OCI-LY1 (cell line): ENCODE measurements around the gene SULF2.

Source experiments
- EZH2 ChIP-seq: fragments of 200-600 bp; sonication (generic), shearing (Covaris generic); IDR thresholded peaks from 2 replicates; pipeline ENCODE4 v1.8.0; 2017; ENCODE audit warnings: borderline replicate concordance, mixed run types, mild to moderate bottlenecking, antibody characterized with exemption, low read length, moderate library complexity, mixed read lengths
- TF ChIP-seq, protein P1 (sequence below): fragments of 200-600 bp; sonication (generic), shearing (Covaris generic); IDR thresholded peaks from 2 replicates; pipeline ENCODE4 v1.5.1; 2017; ENCODE audit warnings: mild to moderate bottlenecking, antibody characterized with exemption, low read length, moderate library complexity, mixed read lengths

- TF ChIP-seq, protein P1, sequence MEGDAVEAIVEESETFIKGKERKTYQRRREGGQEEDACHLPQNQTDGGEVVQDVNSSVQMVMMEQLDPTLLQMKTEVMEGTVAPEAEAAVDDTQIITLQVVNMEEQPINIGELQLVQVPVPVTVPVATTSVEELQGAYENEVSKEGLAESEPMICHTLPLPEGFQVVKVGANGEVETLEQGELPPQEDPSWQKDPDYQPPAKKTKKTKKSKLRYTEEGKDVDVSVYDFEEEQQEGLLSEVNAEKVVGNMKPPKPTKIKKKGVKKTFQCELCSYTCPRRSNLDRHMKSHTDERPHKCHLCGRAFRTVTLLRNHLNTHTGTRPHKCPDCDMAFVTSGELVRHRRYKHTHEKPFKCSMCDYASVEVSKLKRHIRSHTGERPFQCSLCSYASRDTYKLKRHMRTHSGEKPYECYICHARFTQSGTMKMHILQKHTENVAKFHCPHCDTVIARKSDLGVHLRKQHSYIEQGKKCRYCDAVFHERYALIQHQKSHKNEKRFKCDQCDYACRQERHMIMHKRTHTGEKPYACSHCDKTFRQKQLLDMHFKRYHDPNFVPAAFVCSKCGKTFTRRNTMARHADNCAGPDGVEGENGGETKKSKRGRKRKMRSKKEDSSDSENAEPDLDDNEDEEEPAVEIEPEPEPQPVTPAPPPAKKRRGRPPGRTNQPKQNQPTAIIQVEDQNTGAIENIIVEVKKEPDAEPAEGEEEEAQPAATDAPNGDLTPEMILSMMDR, result no peak
- TF ChIP-seq EZH2, result no peak
Measured at GRCh38 chr20:47675190-47676142, 109.8 kb downstream of the SULF2 start.
